ENCODE results near the gene UTP20.

- no peak for TF ChIP-seq POLR2A (IDR thresholded peaks at IDR 0.05; ENCODE audit: low read depth, low read length)
- TF ChIP-seq POLR2AphosphoS5 (IDR thresholded peaks at IDR 0.05; ENCODE audit: insufficient read depth, low read depth, low read length), result no peak
- no peak for TF ChIP-seq FOS (IDR thresholded peaks at IDR 0.05; ENCODE audit: borderline replicate concordance, insufficient read depth, low read length)
- TF ChIP-seq CTCF (IDR thresholded peaks at IDR 0.05; ENCODE audit: extremely low read depth in 1 of 2, insufficient read depth in 1 of 2, low read depth in 1 of 2, low read length in 2 of 2), result no peak
- no peak for TF ChIP-seq MAX (IDR thresholded peaks at IDR 0.05; ENCODE audit: insufficient read depth, insufficient read length)
- no peak for TF ChIP-seq EZH2 (IDR thresholded peaks at IDR 0.05; ENCODE audit: borderline replicate concordance, low read depth, low read length, severe bottlenecking)
Observed at GRCh38 chr12:101323255-101323654, 43.4 kb downstream of the UTP20 start.

All from endothelial cell of umbilical vein (primary cell).